Measurements from ENCODE around the gene MOB3A. TPM values are rescaled to one million over a fixed set of nuclear protein-coding genes. Genes with fewer than 3 reads are reported as not detected.

Gene MOB3A
- polyA plus RNA-seq, 1 donor: 20.8 TPM

- Histone ChIP-seq H3K27ac (ENCODE audit: low read length) (no peak overlapping the region), H3K36me3 (ENCODE audit: control insufficient read depth, insufficient read depth, low read length) (peaks cover 89% of the 10 kb centered on the region), H3K9me3 (ENCODE audit: control insufficient read depth, low read depth, low read length) (peaks cover 13% of the 10 kb centered on the region), H3K4me3 (ENCODE audit: low read length) (no peak overlapping the region), H3K4me1 (ENCODE audit: control insufficient read depth, insufficient read depth, low read length) (no peaks in the 10 kb centered on the region), H3K27me3 (ENCODE audit: control insufficient read depth, insufficient read depth, low read length) (no peaks in the 10 kb centered on the region)
- no CpG with 5 or more reads among the region's 23 CpGs for WGBS (ENCODE audit: insufficient coverage, low lambda C conversion rate)
- no peak for DNase-seq
Measured at GRCh38 chr19:2108251-2109016, 12.3 kb upstream of the MOB3A start.

- Histone ChIP-seq H3K4me1 (ENCODE audit: control insufficient read depth, insufficient read depth, low read length) (no peaks in the 10 kb centered on the region), H3K4me3 (ENCODE audit: low read length) (no peak overlapping the region), H3K9me3 (ENCODE audit: control insufficient read depth, low read depth, low read length) (peaks cover 15% of the 10 kb centered on the region), H3K27me3 (ENCODE audit: control insufficient read depth, insufficient read depth, low read length) (no peaks in the 10 kb centered on the region), H3K36me3 (ENCODE audit: control insufficient read depth, insufficient read depth, low read length) (peaks cover 70% of the 10 kb centered on the region), H3K27ac (ENCODE audit: low read length) (no peak overlapping the region)
- WGBS (ENCODE audit: insufficient coverage, low lambda C conversion rate): no CpG with 5 or more reads among the region's 20 CpGs
- no peak for DNase-seq
Measured at GRCh38 chr19:2103045-2103707, 7.0 kb upstream of the MOB3A start.

GRCh38 chr19:2101417-2102335 is 5.5 kb upstream of the MOB3A start:
- Histone ChIP-seq H3K27me3 (ENCODE audit: control insufficient read depth, insufficient read depth, low read length) (no peaks in the 10 kb centered on the region), H3K27ac (ENCODE audit: low read length) (no peak overlapping the region), H3K36me3 (ENCODE audit: control insufficient read depth, insufficient read depth, low read length) (peaks cover 59% of the 10 kb centered on the region), H3K4me3 (ENCODE audit: low read length) (no peak overlapping the region), H3K9me3 (ENCODE audit: control insufficient read depth, low read depth, low read length) (peaks cover 15% of the 10 kb centered on the region), H3K4me1 (ENCODE audit: control insufficient read depth, insufficient read depth, low read length) (peaks cover 12% of the 10 kb centered on the region)
- WGBS (ENCODE audit: insufficient coverage, low lambda C conversion rate): 100% methylated on average over 1 of the region's 45 CpGs
- no peak for DNase-seq

- H3K4me3 ChIP-seq (ENCODE audit: low read length): no peak overlapping the region
- H3K4me1 ChIP-seq (ENCODE audit: control insufficient read depth, insufficient read depth, low read length): peaks cover 12% of the 10 kb centered on the region
- H3K36me3 ChIP-seq (ENCODE audit: control insufficient read depth, insufficient read depth, low read length): peaks cover 49% of the 10 kb centered on the region
- peaks cover 8% of the 10 kb centered on the region for H3K9me3 ChIP-seq (ENCODE audit: control insufficient read depth, low read depth, low read length)
- no peak for DNase-seq
- 100% methylated on average over 1 of the region's 11 CpGs for WGBS (ENCODE audit: insufficient coverage, low lambda C conversion rate)
- H3K27me3 ChIP-seq (ENCODE audit: control insufficient read depth, insufficient read depth, low read length): no peaks in the 10 kb centered on the region
- H3K27ac ChIP-seq (ENCODE audit: low read length): no peak overlapping the region
Measured at GRCh38 chr19:2100719-2101061, 4.6 kb upstream of the MOB3A start.

GRCh38 chr19:2099937-2100718 is 4.0 kb upstream of the MOB3A start:
- Histone ChIP-seq H3K9me3 (ENCODE audit: control insufficient read depth, low read depth, low read length) (peaks cover 9% of the 10 kb centered on the region), H3K27ac (ENCODE audit: low read length) (no peak overlapping the region), H3K36me3 (ENCODE audit: control insufficient read depth, insufficient read depth, low read length) (peaks cover 43% of the 10 kb centered on the region)

GRCh38 chr19:2099054-2099501 is 3.0 kb upstream of the MOB3A start:
- no peak overlapping the region for H3K4me3 ChIP-seq (ENCODE audit: low read length)
- peaks cover 35% of the 10 kb centered on the region for H3K36me3 ChIP-seq (ENCODE audit: control insufficient read depth, insufficient read depth, low read length)
- peaks cover 7% of the 10 kb centered on the region for H3K9me3 ChIP-seq (ENCODE audit: control insufficient read depth, low read depth, low read length)
- no CpG with 5 or more reads among the region's 16 CpGs for WGBS (ENCODE audit: insufficient coverage, low lambda C conversion rate)
- no peak overlapping the region for H3K27ac ChIP-seq (ENCODE audit: low read length)
- peaks cover 21% of the 10 kb centered on the region for H3K4me1 ChIP-seq (ENCODE audit: control insufficient read depth, insufficient read depth, low read length)
- no peak for DNase-seq
- no peaks in the 10 kb centered on the region for H3K27me3 ChIP-seq (ENCODE audit: control insufficient read depth, insufficient read depth, low read length)

More at GRCh38 chr19:2099937-2100718, 4.0 kb upstream of the MOB3A start:
- Histone ChIP-seq H3K4me1 (ENCODE audit: control insufficient read depth, insufficient read depth, low read length) (peaks cover 17% of the 10 kb centered on the region), H3K4me3 (ENCODE audit: low read length) (no peak overlapping the region), H3K27me3 (ENCODE audit: control insufficient read depth, insufficient read depth, low read length) (no peaks in the 10 kb centered on the region)
- no peak for DNase-seq
- no CpG with 5 or more reads among the region's 39 CpGs for WGBS (ENCODE audit: insufficient coverage, low lambda C conversion rate)

GRCh38 chr19:2097886-2098327 is 1.8 kb upstream of the MOB3A start:
- Histone ChIP-seq H3K36me3 (ENCODE audit: control insufficient read depth, insufficient read depth, low read length) (peaks cover 28% of the 10 kb centered on the region), H3K4me3 (ENCODE audit: low read length) (no peak overlapping the region), H3K27ac (ENCODE audit: low read length) (no peak overlapping the region), H3K9me3 (ENCODE audit: control insufficient read depth, low read depth, low read length) (peaks cover 6% of the 10 kb centered on the region), H3K27me3 (ENCODE audit: control insufficient read depth, insufficient read depth, low read length) (no peaks in the 10 kb centered on the region), H3K4me1 (ENCODE audit: control insufficient read depth, insufficient read depth, low read length) (peaks cover 21% of the 10 kb centered on the region)
- WGBS (ENCODE audit: insufficient coverage, low lambda C conversion rate): no CpG with 5 or more reads among the region's 23 CpGs
- DNase-seq: no peak

GRCh38 chr19:2097203-2097885 is 1.2 kb upstream of the MOB3A start:
- peak overlapping the region; percentile 41 for H3K27ac ChIP-seq (ENCODE audit: low read length)
- peaks cover 28% of the 10 kb centered on the region for H3K36me3 ChIP-seq (ENCODE audit: control insufficient read depth, insufficient read depth, low read length)
- peak overlapping the region; percentile 59 for H3K4me3 ChIP-seq (ENCODE audit: low read length)
- peak in 1 of 2 donors; percentile 27 for DNase-seq
- peaks cover 6% of the 10 kb centered on the region for H3K9me3 ChIP-seq (ENCODE audit: control insufficient read depth, low read depth, low read length)
- H3K27me3 ChIP-seq (ENCODE audit: control insufficient read depth, insufficient read depth, low read length): no peaks in the 10 kb centered on the region
- no CpG with 5 or more reads among the region's 30 CpGs for WGBS (ENCODE audit: insufficient coverage, low lambda C conversion rate)
- H3K4me1 ChIP-seq (ENCODE audit: control insufficient read depth, insufficient read depth, low read length): peaks cover 21% of the 10 kb centered on the region

- Histone ChIP-seq H3K9me3 (ENCODE audit: control insufficient read depth, low read depth, low read length) (peaks cover 4% of the 10 kb centered on the region), H3K27ac (ENCODE audit: low read length) (peak within 1 kb of the TSS; percentile 97), H3K4me3 (ENCODE audit: low read length) (peak within 1 kb of the TSS; percentile 86), H3K4me1 (ENCODE audit: control insufficient read depth, insufficient read depth, low read length) (peaks cover 21% of the 10 kb centered on the region), H3K27me3 (ENCODE audit: control insufficient read depth, insufficient read depth, low read length) (no peaks in the 10 kb centered on the region), H3K36me3 (ENCODE audit: control insufficient read depth, insufficient read depth, low read length) (peaks cover 22% of the 10 kb centered on the region)
- DNase-seq: peak; percentile 98
- WGBS (ENCODE audit: insufficient coverage, low lambda C conversion rate): no CpG with 5 or more reads among the region's 70 CpGs
Measured at GRCh38 chr19:2096480-2097202, 515 bp upstream of the MOB3A start, which contains the start of gene IZUMO4. TSS of gene IZUMO4 (plus strand) at chr19:2096915. CDS start at chr19:2096946, 31 bp downstream.
